OCI-LY1 (cell line): ENCODE data around the gene MAP3K9.

Experiments used
- H2AFZ ChIP-seq: fragments of 200-600 bp; sonication (generic), shearing (Covaris generic); 2 replicates; pipeline ENCODE4 v1.6.0; 2014; ENCODE audit warnings: antibody characterized with exemption, mild to moderate bottlenecking, low read length
- H3F3A ChIP-seq: fragments of 200-600 bp; sonication (generic), shearing (Covaris generic); 2 replicates; pipeline ENCODE4 v1.6.0; 2014; ENCODE audit warnings: mild to moderate bottlenecking, antibody characterized with exemption, low read length, moderate library complexity; ENCODE audit not compliant: insufficient read depth
- H3K27ac ChIP-seq: fragments of 200-600 bp; sonication (generic); 2 replicates; pipeline ENCODE4 v1.5.1; 2014; ENCODE audit warnings: low read length, mixed run types, mild to moderate bottlenecking, low read depth; ENCODE audit not compliant: poor library complexity, severe bottlenecking
- H3K27me3 ChIP-seq: fragments of 200-600 bp; sonication (generic); 2 replicates; pipeline ENCODE4 v1.6.0; 2014; ENCODE audit warnings: antibody characterized with exemption, mild to moderate bottlenecking, low read length, moderate library complexity; ENCODE audit not compliant: insufficient read depth
- H3K36me3 ChIP-seq: fragments of 200-600 bp; sonication (generic); 2 replicates; pipeline ENCODE4 v1.6.1; 2014; ENCODE audit warnings: mild to moderate bottlenecking, antibody characterized with exemption, low read length, moderate library complexity, mixed read lengths; ENCODE audit not compliant: insufficient read depth
- H3K4me1 ChIP-seq: fragments of 200-600 bp; sonication (generic); 2 replicates; pipeline ENCODE4 v1.5.1; 2014; ENCODE audit warnings: mild to moderate bottlenecking, low read length, moderate library complexity; ENCODE audit not compliant: insufficient read depth, severe bottlenecking
- H3K4me2 ChIP-seq: fragments of 200-600 bp; sonication (generic), shearing (Covaris generic); 2 replicates; pipeline ENCODE4 v1.6.1; 2014; ENCODE audit warnings: low read length
- H3K4me3 ChIP-seq: fragments of 200-600 bp; sonication (generic); 2 replicates; pipeline ENCODE4 v1.5.1; 2014; ENCODE audit warnings: low read length, low read depth, mild to moderate bottlenecking, mixed read lengths; ENCODE audit not compliant: poor library complexity, severe bottlenecking
- H3K79me2 ChIP-seq: fragments of 200-600 bp; shearing (Covaris generic); 2 replicates; pipeline ENCODE4 v1.6.1; 2016; ENCODE audit warnings: mixed run types, low read length, mixed read lengths; ENCODE audit not compliant: insufficient read depth
- H3K9ac ChIP-seq: fragments of 200-600 bp; sonication (generic), shearing (Covaris generic); 2 replicates; pipeline ENCODE4 v1.6.1; 2014; ENCODE audit warnings: mild to moderate bottlenecking, low read length, mixed read lengths
- H3K9me2 ChIP-seq: fragments of 200-600 bp; sonication (generic), shearing (Covaris generic); 2 replicates; pipeline ENCODE4 v1.6.1; 2014; ENCODE audit warnings: low read depth, mild to moderate bottlenecking, low read length, mixed read lengths
- H3K9me3 ChIP-seq: fragments of 200-600 bp; shearing (Covaris generic); 2 replicates; pipeline ENCODE4 v1.6.1; 2014; ENCODE audit warnings: low read length, mixed read lengths
- H4K20me1 ChIP-seq: fragments of 200-600 bp; sonication (generic), shearing (Covaris generic); 2 replicates; pipeline ENCODE4 v1.6.0; 2016; ENCODE audit warnings: mild to moderate bottlenecking, low read length; ENCODE audit not compliant: insufficient read depth
- EZH2 ChIP-seq: fragments of 200-600 bp; sonication (generic), shearing (Covaris generic); IDR thresholded peaks from 2 replicates; pipeline ENCODE4 v1.8.0; 2017; ENCODE audit warnings: borderline replicate concordance, mixed run types, mild to moderate bottlenecking, antibody characterized with exemption, low read length, moderate library complexity, mixed read lengths
- TF ChIP-seq, protein P1 (sequence below): fragments of 200-600 bp; sonication (generic), shearing (Covaris generic); IDR thresholded peaks from 2 replicates; pipeline ENCODE4 v1.5.1; 2017; ENCODE audit warnings: mild to moderate bottlenecking, antibody characterized with exemption, low read length, moderate library complexity, mixed read lengths

The MAP3K9 gene

DNA sequence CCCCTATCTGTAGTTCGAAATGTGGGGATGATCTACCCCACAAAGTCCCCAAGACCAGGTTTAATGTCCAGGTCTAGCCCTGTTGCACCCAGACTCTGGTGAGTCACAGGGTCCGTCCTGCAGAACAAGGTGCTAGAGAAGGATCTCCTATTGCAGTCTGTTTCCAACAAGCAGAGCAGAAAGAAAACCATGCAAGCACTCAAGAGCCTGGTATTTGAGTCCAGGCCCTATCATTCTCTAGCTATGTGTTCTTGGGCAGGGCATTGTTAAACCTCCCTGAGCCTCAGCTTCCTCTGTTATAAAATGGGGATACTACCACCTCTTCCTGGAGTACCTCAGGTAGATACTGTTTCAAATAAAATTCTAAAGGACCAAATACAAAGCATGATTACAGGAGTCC, 24.4 kb downstream of the MAP3K9 start:
- Histone ChIP-seq H3K4me1 (peaks cover 18% of the 10 kb centered on the region), H3K79me2 (no peaks in the 10 kb centered on the region), H3K36me3 (peaks cover 7% of the 10 kb centered on the region; the same call in 1 of the 2 replicates), H3K4me3 (no peak overlapping the region), H4K20me1 (no peaks in the 10 kb centered on the region), H3F3A (no peaks in the 10 kb centered on the region), H3K9ac (no peak overlapping the region), H3K27ac (no peak overlapping the region), H3K27me3 (no peaks in the 10 kb centered on the region), H2AFZ (no peak overlapping the region), H3K9me3 (no peaks in the 10 kb centered on the region), H3K4me2 (no peak overlapping the region), H3K9me2 (no peaks in the 10 kb centered on the region)
- TF ChIP-seq, protein P1, sequence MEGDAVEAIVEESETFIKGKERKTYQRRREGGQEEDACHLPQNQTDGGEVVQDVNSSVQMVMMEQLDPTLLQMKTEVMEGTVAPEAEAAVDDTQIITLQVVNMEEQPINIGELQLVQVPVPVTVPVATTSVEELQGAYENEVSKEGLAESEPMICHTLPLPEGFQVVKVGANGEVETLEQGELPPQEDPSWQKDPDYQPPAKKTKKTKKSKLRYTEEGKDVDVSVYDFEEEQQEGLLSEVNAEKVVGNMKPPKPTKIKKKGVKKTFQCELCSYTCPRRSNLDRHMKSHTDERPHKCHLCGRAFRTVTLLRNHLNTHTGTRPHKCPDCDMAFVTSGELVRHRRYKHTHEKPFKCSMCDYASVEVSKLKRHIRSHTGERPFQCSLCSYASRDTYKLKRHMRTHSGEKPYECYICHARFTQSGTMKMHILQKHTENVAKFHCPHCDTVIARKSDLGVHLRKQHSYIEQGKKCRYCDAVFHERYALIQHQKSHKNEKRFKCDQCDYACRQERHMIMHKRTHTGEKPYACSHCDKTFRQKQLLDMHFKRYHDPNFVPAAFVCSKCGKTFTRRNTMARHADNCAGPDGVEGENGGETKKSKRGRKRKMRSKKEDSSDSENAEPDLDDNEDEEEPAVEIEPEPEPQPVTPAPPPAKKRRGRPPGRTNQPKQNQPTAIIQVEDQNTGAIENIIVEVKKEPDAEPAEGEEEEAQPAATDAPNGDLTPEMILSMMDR: no peak
- TF ChIP-seq EZH2: no peak

DNA sequence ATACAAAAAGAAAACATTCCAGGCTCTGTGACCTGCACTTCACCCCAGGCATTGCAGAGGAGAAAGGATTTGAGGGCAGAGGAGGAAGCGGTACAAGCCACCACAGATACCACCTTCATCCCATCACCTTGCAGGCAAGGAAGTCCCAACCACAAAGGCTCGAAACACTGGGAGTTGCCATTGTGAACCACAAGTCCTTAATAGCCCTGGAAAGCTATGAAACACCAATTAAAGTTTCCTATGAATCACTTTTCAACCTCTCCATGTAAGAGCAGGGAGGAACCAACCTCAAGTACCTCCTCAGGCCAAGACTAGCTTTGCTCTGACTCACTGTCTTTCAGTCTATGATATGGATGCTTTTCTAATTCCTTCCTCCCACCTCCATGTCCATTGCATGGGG, 27.0 kb downstream of the MAP3K9 start:
- TF ChIP-seq, protein P1: no peak
- no peak for TF ChIP-seq EZH2
- Histone ChIP-seq H3K9me3 (no peaks in the 10 kb centered on the region), H3K9ac (no peak overlapping the region), H3K4me2 (no peak overlapping the region), H3K79me2 (no peaks in the 10 kb centered on the region), H3K4me1 (peaks cover 27% of the 10 kb centered on the region), H3F3A (no peaks in the 10 kb centered on the region), H2AFZ (no peak overlapping the region), H3K9me2 (no peaks in the 10 kb centered on the region), H3K36me3 (peaks cover 7% of the 10 kb centered on the region; the same call in 1 of the 2 replicates), H4K20me1 (no peaks in the 10 kb centered on the region), H3K27me3 (no peaks in the 10 kb centered on the region), H3K27ac (no peak overlapping the region), H3K4me3 (no peak overlapping the region)

DNA sequence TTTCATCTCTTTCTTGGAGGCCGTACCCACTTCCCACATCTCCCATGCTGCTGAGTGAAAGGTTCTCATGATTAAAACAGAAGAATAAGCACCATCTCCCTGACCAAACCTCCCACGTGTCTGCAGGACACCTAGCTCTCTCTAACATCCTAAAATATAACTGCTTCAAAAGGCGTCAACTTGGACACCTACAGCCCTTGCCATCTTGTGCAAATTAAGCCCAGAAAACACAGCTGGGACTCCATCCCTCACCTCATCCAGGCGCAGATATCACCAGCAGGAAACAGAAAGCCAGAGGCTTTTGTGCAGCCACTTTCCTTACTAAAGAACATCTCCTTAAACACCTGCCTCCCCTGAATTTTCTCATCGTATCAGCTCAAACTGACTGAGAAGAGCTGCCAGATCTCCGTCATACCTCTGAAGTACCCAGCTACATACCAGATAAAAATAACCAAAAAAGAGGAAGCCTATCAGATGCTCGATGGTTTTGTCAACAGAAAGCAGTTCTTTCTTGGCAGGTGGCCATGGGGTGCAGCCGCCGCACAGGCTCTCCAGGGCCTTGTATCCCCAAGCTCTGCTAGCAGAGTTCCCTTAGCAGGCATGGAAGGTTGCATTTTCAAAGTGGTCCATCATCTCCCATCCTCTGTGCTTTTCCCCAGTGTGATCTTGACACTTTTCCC, 28.8 kb downstream of the MAP3K9 start:
- no peaks in the 10 kb centered on the region for H3F3A ChIP-seq
- H3K9me3 ChIP-seq: no peaks in the 10 kb centered on the region
- H2AFZ ChIP-seq: no peak overlapping the region
- peak overlapping the region; percentile 92 for H3K27ac ChIP-seq
- H3K27me3 ChIP-seq: no peaks in the 10 kb centered on the region
- peak overlapping the region; percentile 37 for H3K9ac ChIP-seq
- peak overlapping the region; percentile 25 for H3K4me3 ChIP-seq
- H3K4me1 ChIP-seq: peaks cover 27% of the 10 kb centered on the region
- H4K20me1 ChIP-seq: no peaks in the 10 kb centered on the region
- H3K9me2 ChIP-seq: no peaks in the 10 kb centered on the region
- peak overlapping the region; percentile 59 for H3K4me2 ChIP-seq
- TF ChIP-seq EZH2: no peak
- TF ChIP-seq, protein P1: no peak
- H3K36me3 ChIP-seq: peaks cover 2% of the 10 kb centered on the region; the same call in 1 of the 2 replicates
- no peaks in the 10 kb centered on the region for H3K79me2 ChIP-seq
